Hepatocyte (in vitro differentiated cells): ENCODE data around the gene VEGFD. TPM values are rescaled to one million over a fixed set of nuclear protein-coding genes. Genes with fewer than 3 reads are reported as not detected.

Source experiments
- DNase-seq: peaks from one replicate; pipeline ENCODE4 v3.0.0-alpha.2; 2016; ENCODE audit warnings: low spot score
- H2AFZ ChIP-seq: fragments of 200-600 bp; sonication (generic); 2 replicates; pipeline ENCODE4 v1.6.0; 2016; ENCODE audit warnings: antibody characterized with exemption, mild to moderate bottlenecking
- H3K27ac ChIP-seq: fragments of 200-600 bp; sonication (generic); 2 replicates; pipeline ENCODE4 v1.5.1; 2016; ENCODE audit warnings: mild to moderate bottlenecking
- H3K27me3 ChIP-seq: fragments of 200-600 bp; sonication (generic); 2 replicates; pipeline ENCODE4 v1.6.1; 2016
- H3K36me3 ChIP-seq: fragments of 200-600 bp; sonication (generic); replicated peaks from 2 replicates; pipeline ENCODE4 v1.5.1; 2016; ENCODE audit warnings: low read depth; ENCODE audit not compliant: insufficient read depth
- H3K4me1 ChIP-seq: fragments of 200-600 bp; sonication (generic); 2 replicates; pipeline ENCODE4 v1.5.1; 2016; ENCODE audit warnings: mild to moderate bottlenecking, moderate library complexity; ENCODE audit not compliant: insufficient read depth
- H3K4me2 ChIP-seq: fragments of 200-600 bp; sonication (generic); 2 replicates; pipeline ENCODE4 v1.6.0; 2016
- H3K4me3 ChIP-seq: fragments of 200-600 bp; sonication (generic); 2 replicates; pipeline ENCODE4 v1.5.1; 2016; ENCODE audit warnings: mild to moderate bottlenecking
- H3K79me2 ChIP-seq: fragments of 200-600 bp; sonication (generic); 2 replicates; pipeline ENCODE4 v1.6.0; 2017; ENCODE audit warnings: mild to moderate bottlenecking
- H3K9me2 ChIP-seq: fragments of 200-600 bp; sonication (generic); replicated peaks from 2 replicates; pipeline ENCODE4 v1.6.0; 2017; ENCODE audit warnings: mild to moderate bottlenecking; ENCODE audit not compliant: insufficient read depth
- H3K9me3 ChIP-seq: fragments of 200-600 bp; sonication (generic); 2 replicates; pipeline ENCODE4 v1.5.1; 2016; ENCODE audit warnings: low read depth, mild to moderate bottlenecking
- H4K20me1 ChIP-seq: fragments of 200-600 bp; sonication (generic); 2 replicates; pipeline ENCODE4 v1.6.0; 2016; ENCODE audit warnings: mild to moderate bottlenecking; ENCODE audit not compliant: insufficient read depth, poor library complexity, severe bottlenecking
- EZH2 ChIP-seq: fragments of 200-600 bp; sonication (generic); IDR thresholded peaks from 2 replicates; pipeline ENCODE4 v1.6.1; 2016; ENCODE audit warnings: antibody characterized with exemption, mild to moderate bottlenecking, borderline replicate concordance
- EZH2phosphoT487 ChIP-seq: fragments of 200-600 bp; sonication (generic); IDR thresholded peaks from one replicate; pipeline ENCODE4 v1.6.1; 2018; ENCODE audit warnings: antibody characterized with exemption, mild to moderate bottlenecking, low read depth, moderate library complexity; ENCODE audit not compliant: unreplicated experiment, severe bottlenecking
- WGBS: methylation state at CpG from one replicate; pipeline ENCODE4 v1.1.6; 2016; ENCODE audit warnings: low lambda C conversion rate; ENCODE audit errors: missing lambda C conversion rate; 5-methylcytosine and 5-hydroxymethylcytosine counted together
- polyA plus RNA-seq: library from polyadenylated mRNA; unstranded; fragments of >200 nt; fragmentation: Nextera tagmentation; extraction: Ambion mirVana; gene quantifications from 2 replicates; pipeline ENCODE4 v1.2.1, GENCODE V29; 2016
- total RNA-seq: library from RNA; depleted of rRNA; stranded (reverse); fragments of >200 nt; gene quantifications from 2 replicates; pipeline ENCODE4 v1.2.3, GENCODE V29; 2014
- TF ChIP-seq, protein P1 (sequence below): fragments of 200-600 bp; sonication (generic); IDR thresholded peaks from 2 replicates; pipeline ENCODE4 v1.5.1; 2016; ENCODE audit warnings: antibody characterized with exemption, mild to moderate bottlenecking; ENCODE audit not compliant: poor library complexity

VEGFD gene
- total and polyA plus RNA-seq, 2 experiments from 2014 or later, result 0.39 to 0.80 TPM

DNA sequence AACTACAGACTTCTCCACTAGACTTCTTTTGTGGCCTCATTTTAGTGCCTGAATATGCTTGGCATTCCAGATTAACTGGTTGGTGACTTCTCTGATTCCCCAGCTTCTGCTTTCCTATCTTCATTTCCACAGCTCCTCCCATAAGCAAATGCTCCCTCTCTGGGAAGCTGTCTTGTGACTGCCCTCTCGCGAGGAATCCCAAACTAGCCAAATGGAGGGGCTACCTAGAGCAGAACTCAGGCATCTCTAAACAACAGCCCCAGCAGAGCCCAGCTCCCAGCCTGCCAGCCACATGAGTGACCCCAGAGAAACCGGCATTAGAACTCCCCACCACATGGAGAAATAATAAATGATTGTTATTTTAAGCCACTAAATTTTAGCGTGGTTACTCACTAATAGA lies 7.6 kb upstream of the VEGFD start:
- WGBS, result 78% methylated on average over 4 of the region's 4 CpGs
- Histone ChIP-seq H3K4me3 (no peak overlapping the region), H3K27me3 (no peaks in the 10 kb centered on the region), H4K20me1 (no peaks in the 10 kb centered on the region), H3K9me3 (no peaks in the 10 kb centered on the region), H3K36me3 (no peaks in the 10 kb centered on the region), H3K4me1 (no peaks in the 10 kb centered on the region), H3K27ac (no peak overlapping the region), H3K9me2 (no peaks in the 10 kb centered on the region), H2AFZ (no peak overlapping the region), H3K4me2 (no peak overlapping the region), H3K79me2 (no peaks in the 10 kb centered on the region)
- DNase-seq, result no peak
- TF ChIP-seq EZH2phosphoT487 (no peak), EZH2 (no peak)
- TF ChIP-seq, protein P1, sequence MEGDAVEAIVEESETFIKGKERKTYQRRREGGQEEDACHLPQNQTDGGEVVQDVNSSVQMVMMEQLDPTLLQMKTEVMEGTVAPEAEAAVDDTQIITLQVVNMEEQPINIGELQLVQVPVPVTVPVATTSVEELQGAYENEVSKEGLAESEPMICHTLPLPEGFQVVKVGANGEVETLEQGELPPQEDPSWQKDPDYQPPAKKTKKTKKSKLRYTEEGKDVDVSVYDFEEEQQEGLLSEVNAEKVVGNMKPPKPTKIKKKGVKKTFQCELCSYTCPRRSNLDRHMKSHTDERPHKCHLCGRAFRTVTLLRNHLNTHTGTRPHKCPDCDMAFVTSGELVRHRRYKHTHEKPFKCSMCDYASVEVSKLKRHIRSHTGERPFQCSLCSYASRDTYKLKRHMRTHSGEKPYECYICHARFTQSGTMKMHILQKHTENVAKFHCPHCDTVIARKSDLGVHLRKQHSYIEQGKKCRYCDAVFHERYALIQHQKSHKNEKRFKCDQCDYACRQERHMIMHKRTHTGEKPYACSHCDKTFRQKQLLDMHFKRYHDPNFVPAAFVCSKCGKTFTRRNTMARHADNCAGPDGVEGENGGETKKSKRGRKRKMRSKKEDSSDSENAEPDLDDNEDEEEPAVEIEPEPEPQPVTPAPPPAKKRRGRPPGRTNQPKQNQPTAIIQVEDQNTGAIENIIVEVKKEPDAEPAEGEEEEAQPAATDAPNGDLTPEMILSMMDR, result no peak

- Histone ChIP-seq H3K36me3 (no peaks in the 10 kb centered on the region), H3K79me2 (no peaks in the 10 kb centered on the region), H3K27ac (no peak overlapping the region), H2AFZ (no peak overlapping the region), H3K4me1 (no peaks in the 10 kb centered on the region), H3K4me3 (no peak overlapping the region), H3K9me3 (no peaks in the 10 kb centered on the region), H3K4me2 (no peak overlapping the region), H4K20me1 (no peaks in the 10 kb centered on the region), H3K9me2 (no peaks in the 10 kb centered on the region), H3K27me3 (no peaks in the 10 kb centered on the region)
- TF ChIP-seq EZH2, result no peak
- TF ChIP-seq EZH2phosphoT487, result no peak
- TF ChIP-seq, protein P1, result no peak
- 81% methylated on average over 8 of the region's 8 CpGs for WGBS
- no peak for DNase-seq
Observed at GRCh38 chrX:15382813-15383212, 1.4 kb downstream of the VEGFD start.

- DNase-seq, result no peak
- no peak overlapping the region for H2AFZ ChIP-seq
- no peaks in the 10 kb centered on the region for H3K9me3 ChIP-seq
- H3K79me2 ChIP-seq, result no peaks in the 10 kb centered on the region
- TF ChIP-seq EZH2, result no peak
- no peaks in the 10 kb centered on the region for H3K27me3 ChIP-seq
- no peak overlapping the region for H3K27ac ChIP-seq
- no peak overlapping the region for H3K4me2 ChIP-seq
- H3K36me3 ChIP-seq, result no peaks in the 10 kb centered on the region
- no peaks in the 10 kb centered on the region for H3K4me1 ChIP-seq
- no peaks in the 10 kb centered on the region for H3K9me2 ChIP-seq
- 90% methylated on average over 1 of the region's 1 CpG for WGBS
- H4K20me1 ChIP-seq, result no peaks in the 10 kb centered on the region
- no peak overlapping the region for H3K4me3 ChIP-seq
Observed at GRCh38 chrX:15376956-15377355, 7.3 kb downstream of the VEGFD start.

GRCh38 chrX:15373976-15374375 lies 10.2 kb downstream of the VEGFD start:
- DNase-seq, result no peak
- Histone ChIP-seq H3K4me1 (no peaks in the 10 kb centered on the region), H3K4me2 (no peak overlapping the region), H3K9me2 (no peaks in the 10 kb centered on the region), H4K20me1 (no peaks in the 10 kb centered on the region), H3K27me3 (no peaks in the 10 kb centered on the region), H3K79me2 (no peaks in the 10 kb centered on the region), H3K27ac (no peak overlapping the region), H2AFZ (no peak overlapping the region), H3K4me3 (no peak overlapping the region), H3K9me3 (no peaks in the 10 kb centered on the region), H3K36me3 (no peaks in the 10 kb centered on the region)
- TF ChIP-seq, protein P1, result no peak
- TF ChIP-seq EZH2phosphoT487 (no peak), EZH2 (no peak)
- WGBS, result 60% methylated on average over 3 of the region's 3 CpGs
